SK-N-SH (cell line): Measurements from ENCODE around the gene MYO18A. TPM values are rescaled to one million over a fixed set of nuclear protein-coding genes. Genes with fewer than 3 reads are reported as not detected.

Experiments used
- CTCF ChIA-PET: fragments of 300-600, 350-600 bp; formaldehyde crosslinking; extraction: SDS; loops from one replicate; lab custom pipeline; 2021; lab: Yijun Ruan, JAX
- POLR2A ChIA-PET: fragments of 350-600 bp; sonication (Branson Sonifier 250); formaldehyde crosslinking; extraction: SDS; loops from one replicate; lab custom pipeline; 2020; ENCODE audit warnings: antibody characterized with exemption, inconsistent platforms; lab: Yijun Ruan, JAX
- DNase-seq: peaks from one replicate; pipeline ENCODE4 v3.0.0; 2012
- H2AFZ ChIP-seq: fragments of 200-600 bp; sonication (generic); 2 replicates; pipeline ENCODE4 v1.8.1; 2016; ENCODE audit warnings: antibody characterized with exemption, mild to moderate bottlenecking, low read depth
- H3F3A ChIP-seq: fragments of 200-600 bp; sonication (generic); replicated peaks from 2 replicates; pipeline ENCODE3; 2016; ENCODE audit warnings: antibody characterized with exemption, mild to moderate bottlenecking; ENCODE audit not compliant: insufficient read depth
- H3K27ac ChIP-seq, 2 experiments: fragments of 200-500 bp in 1 of 2; fragments of 200-600 bp in 1 of 2; sonication (Bioruptor generic) in 1 of 2; sonication (generic), shearing (Covaris generic) in 1 of 2; 2 replicates each; pipeline versions ENCODE4 v1.5.1 to v1.6.1; 2014 to 2016; ENCODE audit warnings: low read depth in 2 of 2, inconsistent platforms in 1 of 2, low read length in 1 of 2, mild to moderate bottlenecking in 1 of 2, mixed read lengths in 1 of 2
- H3K27me3 ChIP-seq: fragments of 200-600 bp; sonication (generic), shearing (Covaris generic); 2 replicates; pipeline ENCODE4 v1.6.1; 2016; ENCODE audit warnings: mixed run types; ENCODE audit not compliant: insufficient read depth
- H3K36me3 ChIP-seq, 2 experiments: fragments of 200-500 bp in 1 of 2; fragments of 200-600 bp in 1 of 2; sonication (Bioruptor generic) in 1 of 2; sonication (generic) in 1 of 2; replicated peaks in 1 of 2; 2 replicates each; pipeline versions ENCODE3 to v1.5.1; 2014 to 2016; ENCODE audit warnings: low read length in 1 of 2, mild to moderate bottlenecking in 1 of 2; ENCODE audit not compliant: insufficient read depth in 2 of 2, control insufficient read depth in 1 of 2
- H3K4me1 ChIP-seq, 2 experiments: fragments of 200-500 bp in 1 of 2; fragments of 200-600 bp in 1 of 2; sonication (Bioruptor generic) in 1 of 2; sonication (generic), shearing (Covaris generic) in 1 of 2; 2 replicates each; pipeline versions ENCODE4 v1.5.1 to v1.6.1; 2014 to 2016; ENCODE audit warnings: low read depth in 1 of 2, low read length in 1 of 2, mixed run types in 1 of 2; ENCODE audit not compliant: insufficient read depth in 2 of 2, control insufficient read depth in 1 of 2
- H3K4me2 ChIP-seq: fragments of 200-600 bp; sonication (generic), shearing (Covaris generic); 2 replicates; pipeline ENCODE4 v1.6.1; 2017; ENCODE audit warnings: mixed run types
- H3K4me3 ChIP-seq, 2 experiments: fragments of 200-500 bp in 1 of 2; fragments of 200-600 bp in 1 of 2; sonication (Bioruptor generic) in 1 of 2; sonication (generic), shearing (Covaris generic) in 1 of 2; 2 replicates each; pipeline versions ENCODE4 v1.5.1 to v1.8.1; 2014 to 2016; ENCODE audit warnings: low read depth in 2 of 2, inconsistent platforms in 1 of 2, low read length in 1 of 2, mild to moderate bottlenecking in 1 of 2, mixed read lengths in 1 of 2, moderate library complexity in 1 of 2
- H3K79me2 ChIP-seq: fragments of 200-600 bp; sonication (generic); 2 replicates; pipeline ENCODE4 v1.8.1; 2017; ENCODE audit warnings: mild to moderate bottlenecking; ENCODE audit not compliant: insufficient read depth
- H3K9ac ChIP-seq: fragments of 200-600 bp; sonication (generic); 2 replicates; pipeline ENCODE4 v1.6.1; 2017; ENCODE audit warnings: mixed run types
- H3K9me2 ChIP-seq: fragments of 200-600 bp; sonication (generic); 2 replicates; pipeline ENCODE4 v1.6.1; 2017; ENCODE audit warnings: mixed run types
- H3K9me3 ChIP-seq: fragments of 200-600 bp; sonication (generic); 2 replicates; pipeline ENCODE4 v1.6.1; 2017; ENCODE audit warnings: mixed run types, mild to moderate bottlenecking, moderate library complexity
- H4K20me1 ChIP-seq: fragments of 200-600 bp; sonication (generic); 2 replicates; pipeline ENCODE4 v1.6.1; 2017; ENCODE audit warnings: mild to moderate bottlenecking, mixed run types; ENCODE audit not compliant: insufficient read depth
- CHD2 ChIP-seq: fragments of 150-350 bp; IDR thresholded peaks from 2 replicates; pipeline ENCODE4 v1.6.1; 2018; ENCODE audit warnings: low read length; ENCODE audit not compliant: partially characterized antibody
- CTCF ChIP-seq: fragments of 200-600 bp; sonication (generic); IDR thresholded peaks from 2 replicates; pipeline ENCODE4 v1.6.1; 2017; ENCODE audit warnings: antibody characterized with exemption, mild to moderate bottlenecking, moderate library complexity
- ELF1 ChIP-seq: IDR thresholded peaks from 2 replicates; pipeline ENCODE4 v1.4.0; 2012
- EZH2phosphoT487 ChIP-seq: fragments of 200-600 bp; sonication (generic); IDR thresholded peaks from 2 replicates; pipeline ENCODE4 v1.6.1; 2017; ENCODE audit warnings: low read depth, mixed run types, mild to moderate bottlenecking, antibody characterized with exemption, moderate library complexity, borderline replicate concordance
- FOSL2 ChIP-seq: IDR thresholded peaks from 2 replicates; pipeline ENCODE4 v1.4.0; 2012; ENCODE audit warnings: low read depth, mild to moderate bottlenecking, moderate library complexity, borderline replicate concordance
- FOXJ3 ChIP-seq: sonication (generic); formaldehyde crosslinking; IDR thresholded peaks from 2 replicates; pipeline ENCODE4 v1.5.1; 2020; ENCODE audit warnings: mild to moderate bottlenecking, missing genetic modification reagents
- FOXM1 ChIP-seq: IDR thresholded peaks from 2 replicates; pipeline ENCODE4 v1.4.0; 2012; ENCODE audit warnings: low read depth, mild to moderate bottlenecking
- GATA2 ChIP-seq: sonication (generic); formaldehyde crosslinking; IDR thresholded peaks from 2 replicates; pipeline ENCODE4 v1.5.0; 2020; ENCODE audit warnings: mild to moderate bottlenecking, missing genetic modification reagents
- NRF1 ChIP-seq: IDR thresholded peaks from 2 replicates; pipeline ENCODE4 v1.6.1; 2012; ENCODE audit warnings: low read depth, mild to moderate bottlenecking, low read length
- PBX3 ChIP-seq: IDR thresholded peaks from 2 replicates; pipeline ENCODE4; 2012
- POLR2AphosphoS5 ChIP-seq: IDR thresholded peaks from 2 replicates; pipeline ENCODE4 v1.6.1; 2012; ENCODE audit warnings: low read depth, low read length
- RFX5 ChIP-seq: IDR thresholded peaks from 2 replicates; pipeline ENCODE4 v1.6.1; 2012; ENCODE audit warnings: mild to moderate bottlenecking, improper control_type of control experiment, low read length
- SMC3 ChIP-seq: IDR thresholded peaks from 2 replicates; pipeline ENCODE4 v1.6.1; 2012; ENCODE audit warnings: low read depth, low read length, improper control_type of control experiment
- TAF1 ChIP-seq: IDR thresholded peaks from 2 replicates; pipeline ENCODE4 v1.6.1; 2012; ENCODE audit warnings: low read depth, mild to moderate bottlenecking, low read length, moderate library complexity, borderline replicate concordance
- TCF12 ChIP-seq: IDR thresholded peaks from 2 replicates; pipeline ENCODE4 v1.4.0; 2012
- ZBTB33 ChIP-seq: IDR thresholded peaks from 2 replicates; pipeline ENCODE4 v1.4.0; 2012; ENCODE audit warnings: low read depth, borderline replicate concordance
- WGBS: methylation state at CpG from one replicate; pipeline ENCODE4 v1.1.6; 2017; ENCODE audit warnings: low lambda C conversion rate; 5-methylcytosine and 5-hydroxymethylcytosine counted together
- polyA plus RNA-seq, 3 experiments: library from polyadenylated mRNA; depleted of rRNA; stranded (reverse); fragments of >200 nt; gene quantifications; 2 replicates each; pipeline ENCODE4 v1.2.3, GENCODE V29; 2012
- TF ChIP-seq, protein P1 (sequence below): IDR thresholded peaks from 2 replicates; pipeline ENCODE4 v1.6.1; 2012; ENCODE audit warnings: mild to moderate bottlenecking, low read depth, low read length, moderate library complexity
- TF ChIP-seq, protein P2 (sequence below): fragments of 150-350 bp; IDR thresholded peaks from 2 replicates; pipeline ENCODE4 v1.6.1; 2017; ENCODE audit warnings: antibody characterized with exemption, low read length, low read depth, borderline replicate concordance

Gene MYO18A
- polyA plus RNA-seq, 1 of the 3 experiments (the other 2 are of a cell fraction): 6.6 TPM

DNA sequence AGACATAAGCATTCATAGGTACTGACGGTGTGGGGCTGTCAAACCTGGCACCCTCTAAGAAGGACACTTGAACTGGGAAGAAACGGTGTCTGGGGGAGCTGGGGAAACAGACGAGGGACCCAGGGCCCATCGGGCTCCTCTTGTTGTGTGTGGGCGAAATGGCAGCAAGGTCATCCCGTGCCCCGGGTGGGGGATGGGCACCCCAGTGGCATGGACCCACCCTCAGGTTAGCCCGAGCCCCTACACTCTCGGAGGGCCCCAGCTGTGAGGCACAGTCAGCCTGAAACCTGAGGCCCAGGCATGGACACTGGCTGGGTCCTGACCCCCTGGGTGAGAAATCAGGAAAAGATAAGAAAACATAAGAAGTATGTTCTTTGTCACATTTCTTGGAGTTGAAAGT is 57.1 kb downstream of the MYO18A start:
- H3F3A ChIP-seq: no peaks in the 10 kb centered on the region
- peaks cover 0 to 17% of the 10 kb centered on the region in 2 experiments for H3K36me3 ChIP-seq
- DNase-seq: no peak
- H3K9me2 ChIP-seq: no peaks in the 10 kb centered on the region
- ChIA-PET POLR2A (no interaction called here), CTCF (interaction anchor here (1.0 to 26.8 kb wide), 13 partner anchors 9 to 168 kb away, joined by 3 to 947 read pairs (median 21); partner anchors contain the start of genes MYO18A and PHF12)
- H3K79me2 ChIP-seq: no peaks in the 10 kb centered on the region
- no peaks in the 10 kb centered on the region for H3K27me3 ChIP-seq
- no peak overlapping the region for H3K4me2 ChIP-seq
- no peak overlapping the region for H3K27ac ChIP-seq
- TF ChIP-seq GATA2: no peak
- no peak for TF ChIP-seq TAF1
- TF ChIP-seq CHD2: no peak
- no peak for TF ChIP-seq TCF12
- no peak for TF ChIP-seq PBX3
- TF ChIP-seq POLR2AphosphoS5: no peak
- TF ChIP-seq NRF1: no peak
- no peak for TF ChIP-seq SMC3
- no peak for TF ChIP-seq ELF1
- no peak for TF ChIP-seq FOXM1
- TF ChIP-seq ZBTB33: no peak
- TF ChIP-seq, protein P1, sequence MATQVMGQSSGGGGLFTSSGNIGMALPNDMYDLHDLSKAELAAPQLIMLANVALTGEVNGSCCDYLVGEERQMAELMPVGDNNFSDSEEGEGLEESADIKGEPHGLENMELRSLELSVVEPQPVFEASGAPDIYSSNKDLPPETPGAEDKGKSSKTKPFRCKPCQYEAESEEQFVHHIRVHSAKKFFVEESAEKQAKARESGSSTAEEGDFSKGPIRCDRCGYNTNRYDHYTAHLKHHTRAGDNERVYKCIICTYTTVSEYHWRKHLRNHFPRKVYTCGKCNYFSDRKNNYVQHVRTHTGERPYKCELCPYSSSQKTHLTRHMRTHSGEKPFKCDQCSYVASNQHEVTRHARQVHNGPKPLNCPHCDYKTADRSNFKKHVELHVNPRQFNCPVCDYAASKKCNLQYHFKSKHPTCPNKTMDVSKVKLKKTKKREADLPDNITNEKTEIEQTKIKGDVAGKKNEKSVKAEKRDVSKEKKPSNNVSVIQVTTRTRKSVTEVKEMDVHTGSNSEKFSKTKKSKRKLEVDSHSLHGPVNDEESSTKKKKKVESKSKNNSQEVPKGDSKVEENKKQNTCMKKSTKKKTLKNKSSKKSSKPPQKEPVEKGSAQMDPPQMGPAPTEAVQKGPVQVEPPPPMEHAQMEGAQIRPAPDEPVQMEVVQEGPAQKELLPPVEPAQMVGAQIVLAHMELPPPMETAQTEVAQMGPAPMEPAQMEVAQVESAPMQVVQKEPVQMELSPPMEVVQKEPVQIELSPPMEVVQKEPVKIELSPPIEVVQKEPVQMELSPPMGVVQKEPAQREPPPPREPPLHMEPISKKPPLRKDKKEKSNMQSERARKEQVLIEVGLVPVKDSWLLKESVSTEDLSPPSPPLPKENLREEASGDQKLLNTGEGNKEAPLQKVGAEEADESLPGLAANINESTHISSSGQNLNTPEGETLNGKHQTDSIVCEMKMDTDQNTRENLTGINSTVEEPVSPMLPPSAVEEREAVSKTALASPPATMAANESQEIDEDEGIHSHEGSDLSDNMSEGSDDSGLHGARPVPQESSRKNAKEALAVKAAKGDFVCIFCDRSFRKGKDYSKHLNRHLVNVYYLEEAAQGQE: no peak
- no peak for TF ChIP-seq FOSL2
- no peak for TF ChIP-seq EZH2phosphoT487
- TF ChIP-seq, protein P2, sequence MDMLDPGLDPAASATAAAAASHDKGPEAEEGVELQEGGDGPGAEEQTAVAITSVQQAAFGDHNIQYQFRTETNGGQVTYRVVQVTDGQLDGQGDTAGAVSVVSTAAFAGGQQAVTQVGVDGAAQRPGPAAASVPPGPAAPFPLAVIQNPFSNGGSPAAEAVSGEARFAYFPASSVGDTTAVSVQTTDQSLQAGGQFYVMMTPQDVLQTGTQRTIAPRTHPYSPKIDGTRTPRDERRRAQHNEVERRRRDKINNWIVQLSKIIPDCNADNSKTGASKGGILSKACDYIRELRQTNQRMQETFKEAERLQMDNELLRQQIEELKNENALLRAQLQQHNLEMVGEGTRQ: no peak
- no peak for TF ChIP-seq CTCF
- no peak for TF ChIP-seq FOXJ3 (CRISPR knock-in tag)
- no peak for TF ChIP-seq RFX5
- 0 out of 2 replicates have a peak, but pooled peaks cover 4% of the 10 kb centered on the region for H4K20me1 ChIP-seq
- no peaks in the 10 kb centered on the region for H3K9me3 ChIP-seq
- H3K9ac ChIP-seq: no peak overlapping the region
- 83% methylated on average over 7 of the region's 9 CpGs for WGBS
- H2AFZ ChIP-seq: no peak overlapping the region
- H3K4me1 ChIP-seq: peaks cover 0 to 3% of the 10 kb centered on the region in 2 experiments; a peak in 1 of 4 replicates
- no peak overlapping the region for H3K4me3 ChIP-seq
